Upper lobe of right lung (tissue), 1 donor: ENCODE results near the gene SPTSSA. TPM values are rescaled to one million over a fixed set of nuclear protein-coding genes. Genes with fewer than 3 reads are reported as not detected.
"Not testable (repeated sequence)": the region's sequence is repeated elsewhere in the genome, so short reads cannot be mapped to it uniquely, and the experiment has no call there.

Experiments used
- ATAC-seq: fragments of 200-7000 bp; cut with Tn5 transposase; one replicate; pipeline ENCODE4 v1.9.1; 2020; ENCODE audit warnings: mild to moderate bottlenecking, moderate library complexity
- DNase-seq: peaks from one replicate; pipeline ENCODE4 v3.0.0-alpha.2; 2020
- H3K27ac ChIP-seq: fragments of 200-600 bp; one replicate; pipeline ENCODE4 v1.8.0; 2022
- H3K27me3 ChIP-seq: fragments of 200-600 bp; one replicate; pipeline ENCODE4 v1.8.0; 2022; ENCODE audit warnings: mild to moderate bottlenecking
- H3K36me3 ChIP-seq: fragments of 200-600 bp; one replicate; pipeline ENCODE4 v1.8.0; 2022
- H3K4me1 ChIP-seq: fragments of 200-600 bp; one replicate; pipeline ENCODE4 v1.8.0; 2022
- H3K4me3 ChIP-seq: fragments of 200-600 bp; one replicate; pipeline ENCODE4 v1.8.0; 2022; ENCODE audit warnings: mild to moderate bottlenecking
- H3K9me3 ChIP-seq: fragments of 200-600 bp; one replicate; pipeline ENCODE4 v1.8.0; 2022
- intact Hi-C: fragments of 100-400 bp; cut with DNase I; formaldehyde crosslinking; loops from one replicate; pipeline ENCODE4 v1.11.0; 2022
- total RNA-seq: library from RNA; stranded (reverse); fragmentation: NEBNext Ultra II Directional; extraction: Animal tissue kit (Norgen Biotek cat#: 25700); gene quantifications from one replicate; pipeline ENCODE4 v1.2.1, GENCODE V29; 2021
- TF ChIP-seq, protein P1 (sequence below): fragments of 200-600 bp; IDR thresholded peaks from one replicate; pipeline ENCODE4 v1.8.0; 2022; ENCODE audit warnings: antibody characterized with exemption
- donor health status: DM: no; HTN: yes; CAD: no; lungs with severe emphysema.

The SPTSSA gene
- total RNA-seq, 1 donor from 2014 or later = 48.4 TPM

GRCh38 chr14:34403646-34404045, 58.4 kb downstream of the SPTSSA start:
- Histone ChIP-seq H3K4me3 (no peak overlapping the region), H3K4me1 (no peaks in the 10 kb centered on the region), H3K36me3 (no peaks in the 10 kb centered on the region), H3K27me3 (no peaks in the 10 kb centered on the region), H3K9me3 (no peaks in the 10 kb centered on the region), H3K27ac (no peak overlapping the region)
- intact Hi-C loops = no loop called here
- ATAC-seq = no peak
- no peak for DNase-seq
- TF ChIP-seq, protein P1, sequence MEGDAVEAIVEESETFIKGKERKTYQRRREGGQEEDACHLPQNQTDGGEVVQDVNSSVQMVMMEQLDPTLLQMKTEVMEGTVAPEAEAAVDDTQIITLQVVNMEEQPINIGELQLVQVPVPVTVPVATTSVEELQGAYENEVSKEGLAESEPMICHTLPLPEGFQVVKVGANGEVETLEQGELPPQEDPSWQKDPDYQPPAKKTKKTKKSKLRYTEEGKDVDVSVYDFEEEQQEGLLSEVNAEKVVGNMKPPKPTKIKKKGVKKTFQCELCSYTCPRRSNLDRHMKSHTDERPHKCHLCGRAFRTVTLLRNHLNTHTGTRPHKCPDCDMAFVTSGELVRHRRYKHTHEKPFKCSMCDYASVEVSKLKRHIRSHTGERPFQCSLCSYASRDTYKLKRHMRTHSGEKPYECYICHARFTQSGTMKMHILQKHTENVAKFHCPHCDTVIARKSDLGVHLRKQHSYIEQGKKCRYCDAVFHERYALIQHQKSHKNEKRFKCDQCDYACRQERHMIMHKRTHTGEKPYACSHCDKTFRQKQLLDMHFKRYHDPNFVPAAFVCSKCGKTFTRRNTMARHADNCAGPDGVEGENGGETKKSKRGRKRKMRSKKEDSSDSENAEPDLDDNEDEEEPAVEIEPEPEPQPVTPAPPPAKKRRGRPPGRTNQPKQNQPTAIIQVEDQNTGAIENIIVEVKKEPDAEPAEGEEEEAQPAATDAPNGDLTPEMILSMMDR = no peak

- no peak overlapping the region for H3K27ac ChIP-seq
- ATAC-seq (no peak), DNase-seq (no peak)
- H3K9me3 ChIP-seq = no peaks in the 10 kb centered on the region
- no peaks in the 10 kb centered on the region for H3K36me3 ChIP-seq
- no peaks in the 10 kb centered on the region for H3K27me3 ChIP-seq
- H3K4me1 ChIP-seq = no peaks in the 10 kb centered on the region
- no peak overlapping the region for H3K4me3 ChIP-seq
- TF ChIP-seq, protein P1 = no peak
- intact Hi-C loops = no loop called here
Observed at GRCh38 chr14:34398024-34398423, 64.0 kb downstream of the SPTSSA start.

DNA sequence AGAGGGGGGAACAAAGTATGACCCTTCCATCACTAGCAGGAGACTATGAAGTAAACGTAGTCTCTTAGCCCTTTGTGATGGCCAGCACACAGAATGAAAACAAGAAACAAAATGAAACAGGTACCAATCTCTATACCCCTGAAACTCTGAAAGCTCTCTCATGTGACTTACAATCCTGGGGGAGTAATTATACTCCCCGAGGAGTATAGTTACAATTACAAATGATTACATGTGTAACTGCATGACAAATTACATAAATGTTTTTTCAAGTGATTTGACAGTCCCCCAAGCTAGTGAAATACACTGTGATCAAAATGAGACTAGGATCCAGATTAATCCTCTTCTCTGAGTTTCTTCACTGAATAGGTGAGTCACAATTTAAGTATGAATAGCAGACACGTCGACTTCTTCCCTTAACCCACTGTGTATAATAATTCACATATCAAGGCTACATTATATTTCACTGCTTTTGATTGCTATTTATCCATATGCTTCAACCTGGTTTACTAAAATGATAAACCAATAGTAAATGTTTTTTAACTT, 74.0 kb downstream of the SPTSSA start:
- Histone ChIP-seq H3K27ac (no peak overlapping the region), H3K36me3 (no peaks in the 10 kb centered on the region), H3K4me1 (no peaks in the 10 kb centered on the region), H3K9me3 (no peaks in the 10 kb centered on the region), H3K4me3 (no peak overlapping the region), H3K27me3 (no peaks in the 10 kb centered on the region)
- DNase-seq = no peak
- no peak for ATAC-seq
- intact Hi-C loops = no loop called here
- TF ChIP-seq, protein P1 = no peak

DNA sequence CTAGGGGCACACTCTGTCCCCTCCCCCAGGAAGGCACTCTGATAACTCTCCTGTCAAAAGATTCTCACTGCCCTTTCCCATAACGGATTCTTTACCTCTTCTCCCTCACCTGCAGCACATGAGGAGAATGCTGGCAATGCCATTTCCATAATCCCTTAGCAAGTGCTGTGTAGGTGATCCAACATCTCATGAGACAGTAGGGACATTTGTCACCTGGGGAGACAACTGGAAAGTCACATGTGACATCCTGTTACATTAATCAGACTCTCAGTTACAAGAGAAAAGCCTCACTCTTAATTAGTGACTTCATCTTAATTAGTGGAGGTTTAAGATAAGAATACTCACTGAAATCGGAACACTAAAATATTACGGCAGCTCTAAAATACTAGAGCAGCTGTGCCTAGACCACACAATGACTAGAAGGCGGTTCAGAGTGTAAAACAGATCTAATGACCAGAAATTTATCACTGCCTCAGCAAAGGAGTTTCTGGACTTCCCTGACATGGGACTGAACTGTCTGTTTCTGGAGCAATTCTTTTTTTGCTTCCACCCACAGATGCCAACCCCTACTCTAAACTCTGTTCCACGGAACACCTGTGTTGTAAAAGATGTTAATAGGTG, 75.1 kb downstream of the SPTSSA start:
- H3K36me3 ChIP-seq = no peaks in the 10 kb centered on the region
- H3K27ac ChIP-seq = no peak overlapping the region
- ATAC-seq = no peak
- no peak overlapping the region for H3K4me3 ChIP-seq
- H3K9me3 ChIP-seq = no peaks in the 10 kb centered on the region
- no peaks in the 10 kb centered on the region for H3K27me3 ChIP-seq
- TF ChIP-seq, protein P1 = no peak
- H3K4me1 ChIP-seq = no peaks in the 10 kb centered on the region
- intact Hi-C loops = no loop called here
- DNase-seq = no peak

- not testable (repeated sequence) for ATAC-seq
Observed at GRCh38 chr14:34385881-34386280, 76.2 kb downstream of the SPTSSA start.

DNA sequence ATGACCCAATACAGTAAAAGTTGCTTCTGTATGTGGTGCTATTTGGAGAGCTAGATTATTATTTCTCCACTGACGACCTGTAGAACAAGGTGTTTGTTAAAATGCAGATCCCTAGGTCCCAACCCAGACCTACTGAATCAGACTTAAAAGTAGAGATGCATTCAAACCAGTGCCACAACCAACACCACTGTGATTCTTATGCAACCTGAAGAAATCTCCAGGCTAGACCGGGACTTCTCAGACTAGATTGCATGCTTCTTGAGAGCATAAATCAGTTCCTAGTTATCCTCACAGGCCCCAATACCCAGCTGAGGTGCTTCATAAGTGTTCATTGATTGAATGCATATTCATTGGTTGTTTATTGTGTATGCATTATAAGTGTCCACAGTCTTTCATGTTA, 78.2 kb downstream of the SPTSSA start:
- no peaks in the 10 kb centered on the region for H3K27me3 ChIP-seq
- intact Hi-C loops = no loop called here
- no peak overlapping the region for H3K4me3 ChIP-seq
- ATAC-seq = no peak
- H3K4me1 ChIP-seq = no peaks in the 10 kb centered on the region
- no peak overlapping the region for H3K27ac ChIP-seq
- DNase-seq = no peak
- H3K9me3 ChIP-seq = no peaks in the 10 kb centered on the region
- H3K36me3 ChIP-seq = no peaks in the 10 kb centered on the region
- TF ChIP-seq, protein P1 = no peak

More at GRCh38 chr14:34385881-34386280, 76.2 kb downstream of the SPTSSA start:
- H3K36me3 ChIP-seq, DNase-seq, H3K9me3 ChIP-seq, H3K4me1 ChIP-seq, intact Hi-C loops, H3K27me3 ChIP-seq, H3K27ac ChIP-seq, H3K4me3 ChIP-seq: not testable (repeated sequence)

Other genes starting within 250 kb of the SPTSSA start
- 26.9 TPM for gene EAPP, start 77.5 kb upstream of the SPTSSA start, total RNA-seq
- 64.9 TPM for gene SNX6, start 167.9 kb upstream of the SPTSSA start, total RNA-seq